Nasal cavity respiratory epithelium epithelial cell of viscerocranial mucosa (primary cell): ENCODE measurements around the gene RANGRF. TPM values are rescaled to one million over a fixed set of nuclear protein-coding genes. Genes with fewer than 3 reads are reported as not detected.

Source experiments
- total RNA-seq: library from RNA; depleted of rRNA; stranded (reverse); fragments of >200 nt; gene quantifications from 2 replicates; pipeline ENCODE4 v1.2.3, GENCODE V29; 2014

The RANGRF gene, protein sequence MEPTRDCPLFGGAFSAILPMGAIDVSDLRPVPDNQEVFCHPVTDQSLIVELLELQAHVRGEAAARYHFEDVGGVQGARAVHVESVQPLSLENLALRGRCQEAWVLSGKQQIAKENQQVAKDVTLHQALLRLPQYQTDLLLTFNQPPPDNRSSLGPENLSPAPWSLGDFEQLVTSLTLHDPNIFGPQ
- 9.3 and 17.1 TPM in 2 replicates for total RNA-seq

DNA sequence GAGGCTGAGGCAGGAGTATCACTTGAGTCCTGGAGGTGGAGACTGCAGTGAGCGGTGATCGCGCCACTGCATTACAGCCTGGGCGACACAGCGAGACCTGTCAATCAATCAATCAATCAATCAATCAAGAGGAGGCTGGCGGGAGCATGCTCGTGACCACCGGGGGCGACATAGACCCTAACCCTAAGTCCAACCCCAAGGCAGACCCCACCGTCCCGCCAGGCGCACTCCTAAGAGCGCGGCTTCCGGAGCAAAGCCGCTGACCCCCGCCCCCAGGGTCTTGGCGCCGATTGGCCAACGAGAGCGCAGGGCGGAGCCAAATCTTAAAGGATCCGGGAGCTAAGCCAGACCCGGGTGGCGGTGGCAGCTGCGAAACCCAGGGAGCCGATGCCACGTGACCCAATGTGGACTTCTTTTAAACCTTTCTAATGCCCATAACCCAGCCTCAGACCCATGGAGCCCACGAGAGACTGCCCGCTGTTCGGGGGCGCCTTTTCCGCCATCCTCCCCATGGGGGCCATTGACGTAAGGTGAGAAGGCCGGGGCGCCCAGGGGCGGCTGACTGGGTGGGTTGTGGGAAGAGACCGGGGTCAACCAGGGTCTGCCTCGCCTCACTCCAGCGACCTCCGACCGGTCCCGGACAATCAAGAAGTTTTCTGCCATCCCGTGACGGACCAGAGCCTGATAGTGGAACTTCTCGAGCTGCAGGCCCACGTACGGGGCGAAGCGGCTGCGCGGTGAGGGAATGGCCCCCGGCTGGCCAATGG is at the start of gene RANGRF:
Gene RANGRF (plus strand): TSS at position 335 of the 767 bp plus-strand sequence. CDS start 119 bp downstream, at position 454.

DNA sequence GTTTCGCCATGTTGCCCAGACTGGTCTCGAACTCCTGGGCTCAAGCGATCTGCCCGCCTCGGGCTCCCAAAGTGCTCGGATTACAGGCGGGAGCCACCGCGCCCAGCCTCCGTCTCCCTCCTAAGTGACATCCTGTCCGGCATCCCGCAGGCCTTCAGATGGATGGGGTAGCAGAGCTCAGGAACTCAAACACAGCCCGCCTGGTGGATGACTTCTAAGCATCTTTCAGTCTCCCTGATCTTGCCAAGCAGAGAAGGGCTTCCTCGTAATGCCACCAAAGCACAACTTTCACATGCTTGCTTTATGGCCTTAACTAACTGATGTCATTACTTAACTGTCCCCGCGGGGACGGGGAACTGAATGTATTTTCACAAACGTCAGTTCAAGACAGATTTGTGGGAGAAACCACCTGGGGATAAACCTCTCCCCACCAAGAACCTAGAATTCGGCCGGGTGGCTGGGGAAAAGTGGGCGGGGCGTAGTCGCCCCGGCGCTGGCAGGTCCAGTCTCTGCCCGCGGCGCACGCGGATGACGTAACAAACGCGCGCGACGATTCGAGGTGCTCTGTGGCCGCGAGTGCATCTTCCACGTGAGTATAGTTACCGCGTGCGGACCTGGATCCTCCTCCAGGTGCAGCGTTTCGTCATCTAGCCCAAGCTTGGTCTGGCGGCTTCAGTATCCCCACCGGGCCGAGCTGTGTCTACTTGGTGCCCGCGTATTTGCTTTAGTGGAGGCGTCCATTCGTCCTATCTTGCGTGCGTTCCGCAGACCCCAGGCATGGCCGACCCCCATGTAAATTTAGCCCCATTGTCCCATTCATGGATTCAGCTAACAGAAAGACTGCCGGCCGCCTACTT is 39.5 kb upstream of the RANGRF start, which contains the start of gene PFAS:
Gene PFAS (plus strand): TSS at position 539 of the 857 bp plus-strand sequence. CDS start 4,649 bp downstream, outside the sequence.

DNA sequence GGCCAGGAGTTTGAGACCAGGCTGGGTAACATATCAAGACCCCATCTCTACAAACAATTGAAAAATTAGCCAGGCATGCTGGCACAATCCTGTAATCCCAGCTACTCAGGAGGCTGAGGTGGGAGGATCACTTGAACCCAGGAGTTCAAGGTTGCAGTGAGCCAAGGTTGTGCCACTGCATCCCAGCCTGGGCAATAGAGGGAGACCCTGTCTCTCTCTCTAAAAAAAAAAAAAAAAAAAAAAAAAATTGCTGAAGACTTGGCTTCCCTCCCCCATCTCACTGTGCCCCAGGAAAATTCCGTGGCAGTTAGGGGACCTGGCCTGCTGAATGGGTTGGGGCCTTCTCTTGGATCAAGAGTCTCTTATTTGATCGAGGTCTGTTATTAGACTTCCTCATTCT is 51.1 kb downstream of the RANGRF start, which contains the start of gene ODF4:
Gene ODF4 (plus strand): TSS at position 301 of the 400 bp plus-strand sequence. CDS start 212 bp downstream, outside the sequence.

Other genes starting within 250 kb of the RANGRF start
- 20.8 and 72.9 TPM in 2 replicates for gene ALOX15B, start 249.6 kb upstream of the RANGRF start, total RNA-seq
- 0.57 and 1.7 TPM in 2 replicates for gene ALOX12B, start 201.0 kb upstream of the RANGRF start, total RNA-seq
- gene ALOXE3, start 170.2 kb upstream of the RANGRF start, total RNA-seq = 2.3 and 3.1 TPM in 2 replicates
- gene HES7, start 164.6 kb upstream of the RANGRF start, total RNA-seq = 0.28 and 1.0 TPM in 2 replicates
- gene PER1, start 136.3 kb upstream of the RANGRF start, total RNA-seq = 28.0 and 74.1 TPM in 2 replicates
- gene VAMP2, start 125.7 kb upstream of the RANGRF start, total RNA-seq = 3.8 and 4.4 TPM in 2 replicates
- 17.7 and 18.1 TPM in 2 replicates for gene TMEM107, start 112.3 kb upstream of the RANGRF start, total RNA-seq
- 4.1 and 5.3 TPM in 2 replicates for gene BORCS6, start 98.5 kb upstream of the RANGRF start, total RNA-seq
- under 0.01 and 0.21 TPM in 2 replicates for gene AURKB, start 78.1 kb upstream of the RANGRF start, total RNA-seq
- 4.8 and 9.1 TPM in 2 replicates for gene CTC1, start 40.6 kb upstream of the RANGRF start, total RNA-seq
- gene PFAS, start 39.4 kb upstream of the RANGRF start, total RNA-seq = 11.3 and 13.7 TPM in 2 replicates
- 0.34 and 0.57 TPM in 2 replicates for gene SLC25A35, start 6.7 kb downstream of the RANGRF start, total RNA-seq
- gene ARHGEF15, start 21.6 kb downstream of the RANGRF start, total RNA-seq = not detected in 2 replicates
- not detected in 2 replicates for gene ODF4, start 51.2 kb downstream of the RANGRF start, total RNA-seq
- gene RPL26, start 94.5 kb downstream of the RANGRF start, total RNA-seq = 4,034 and 6,639 TPM in 2 replicates
- 0.14 and 1.4 TPM in 2 replicates for gene RNF222, start 109.2 kb downstream of the RANGRF start, total RNA-seq
- gene NDEL1, start 147.2 kb downstream of the RANGRF start, total RNA-seq = 65.3 and 70.1 TPM in 2 replicates